ENCODE data around the gene CCDC134.

Gene CCDC134

DNA sequence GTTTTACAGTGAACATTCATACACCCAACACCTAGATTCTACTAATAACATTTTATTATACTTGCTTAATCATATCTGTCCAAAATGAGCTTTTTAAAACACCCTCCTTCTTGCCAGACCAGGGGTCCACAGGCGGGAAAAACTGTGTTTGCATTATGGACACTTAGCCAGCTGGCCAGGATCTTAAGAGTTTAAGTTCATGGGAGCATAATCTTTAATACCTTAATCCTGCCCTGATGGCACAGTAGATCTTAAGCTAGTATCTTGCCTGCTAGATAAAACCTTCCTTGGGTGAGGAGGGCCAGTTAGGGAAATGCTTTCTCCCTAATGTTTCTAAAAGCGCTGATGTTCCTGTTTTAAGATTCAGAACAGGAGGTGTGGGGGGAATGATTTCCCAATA is 13.1 kb upstream of the CCDC134 start:
- no peak for DNase-seq

DNA sequence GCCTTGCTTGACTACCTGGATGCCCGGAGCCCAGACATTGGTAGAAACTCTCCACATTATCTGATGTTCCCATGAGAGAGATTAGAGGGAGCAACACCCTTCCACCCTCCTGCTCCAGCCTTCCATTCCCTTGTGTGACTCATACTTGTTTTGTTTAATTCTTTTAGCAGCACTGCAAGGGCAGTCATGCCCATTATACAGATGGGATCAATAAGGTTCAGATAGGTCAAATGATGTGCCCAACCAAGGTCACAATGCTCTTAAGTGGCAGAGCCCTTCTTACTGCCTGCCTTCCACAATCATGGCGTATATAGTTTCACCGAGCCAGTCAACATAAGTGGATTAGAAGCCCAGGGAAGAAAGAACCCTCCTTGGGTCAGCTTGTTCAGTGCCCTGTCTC is 6.6 kb upstream of the CCDC134 start:
- DNase-seq: no peak

DNA sequence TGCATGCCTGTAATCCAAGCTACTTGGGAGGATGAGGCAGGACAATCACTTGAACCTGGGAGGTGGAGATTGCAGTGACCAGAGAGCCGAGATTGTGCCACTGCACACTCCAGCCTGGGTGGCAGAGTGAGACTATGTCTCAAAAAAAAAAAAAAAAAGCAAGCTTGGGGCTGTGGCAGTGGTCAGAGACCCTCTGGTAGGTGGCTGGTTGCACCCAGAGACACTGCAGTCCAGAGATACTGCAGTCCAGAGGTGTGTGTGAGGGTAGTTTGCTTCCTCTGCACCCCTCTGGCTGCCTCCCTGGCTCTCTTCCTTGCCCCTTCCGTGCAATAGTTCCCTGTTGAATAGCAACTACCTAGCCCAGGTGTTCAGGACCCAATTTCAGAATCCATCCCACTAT is 1.7 kb upstream of the CCDC134 start:
- DNase-seq: no peak

DNA sequence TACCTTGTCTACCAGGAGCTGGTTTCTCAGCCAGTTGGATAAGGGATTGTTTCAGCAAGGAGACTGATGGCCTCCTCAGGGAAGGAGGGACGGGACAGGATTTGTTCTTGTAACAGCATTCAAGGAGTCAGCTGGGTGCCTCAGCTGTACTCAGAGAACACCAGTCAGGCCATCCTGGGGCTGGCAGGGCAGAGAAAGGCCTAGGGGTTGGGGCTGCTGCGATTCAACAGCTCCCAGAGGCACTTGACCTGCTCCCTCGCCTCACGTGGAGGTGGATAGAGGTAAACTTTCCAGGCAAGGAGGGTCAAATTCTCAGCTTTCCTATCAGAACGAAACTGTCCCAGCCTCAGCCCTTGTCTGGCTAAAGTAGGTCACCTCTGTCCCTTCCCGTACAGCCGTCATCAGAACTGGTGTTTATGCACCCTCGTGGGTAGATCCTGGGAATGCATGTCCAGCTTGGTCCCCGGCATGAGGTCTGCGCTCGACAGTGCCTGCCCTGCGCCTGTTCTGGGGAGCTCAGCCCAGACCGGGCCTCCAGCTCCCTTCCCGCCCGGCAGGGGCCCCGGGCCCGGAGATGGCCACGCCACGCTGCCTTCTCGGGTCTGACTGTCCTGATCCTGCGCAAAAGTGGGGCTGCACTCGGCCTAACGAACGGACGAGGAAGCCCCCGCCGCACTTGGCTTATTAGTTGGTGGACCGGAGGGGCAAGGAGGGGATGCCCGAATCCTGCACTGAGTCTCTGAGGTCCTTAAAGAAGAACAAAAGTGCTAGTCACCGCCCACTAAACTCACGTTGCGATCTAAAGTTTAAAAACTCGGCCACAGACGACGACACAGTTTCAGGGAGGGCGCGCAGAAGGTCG is 762 bp upstream of the CCDC134 start:
- no peak for DNase-seq

DNA sequence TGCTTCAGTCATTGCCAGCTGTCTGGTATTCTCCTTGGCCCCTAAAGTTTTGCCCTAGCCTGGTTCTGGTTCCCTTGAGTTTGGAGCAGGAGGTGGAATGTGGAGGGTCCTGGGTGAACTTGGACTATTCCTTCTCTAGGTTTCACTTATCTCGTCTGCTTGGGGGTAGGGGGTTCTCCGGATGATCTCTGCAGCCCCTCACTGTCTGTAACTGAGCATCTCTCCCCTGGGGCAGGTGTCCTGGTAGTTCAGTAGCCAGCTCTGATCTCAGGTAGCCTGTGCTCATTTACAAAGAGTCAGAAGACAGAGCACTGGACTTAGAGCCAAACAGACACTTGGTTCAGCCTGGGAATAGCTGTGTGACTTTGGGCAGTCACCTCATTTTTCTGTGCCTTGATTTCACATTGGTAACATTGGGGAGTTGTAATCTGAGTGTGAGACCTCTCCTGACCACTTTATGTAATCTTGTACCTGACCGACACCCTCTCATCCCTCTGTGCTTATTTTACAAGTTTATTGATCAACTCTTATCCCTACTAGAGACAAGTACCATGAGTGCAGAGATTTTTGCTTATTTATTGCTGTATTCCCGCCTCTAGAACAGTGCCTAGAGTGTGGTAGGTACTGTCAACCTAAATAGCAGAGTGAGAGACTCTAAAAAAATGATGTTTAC is 804 bp downstream of the CCDC134 start:
- DNase-seq: no peak

DNA sequence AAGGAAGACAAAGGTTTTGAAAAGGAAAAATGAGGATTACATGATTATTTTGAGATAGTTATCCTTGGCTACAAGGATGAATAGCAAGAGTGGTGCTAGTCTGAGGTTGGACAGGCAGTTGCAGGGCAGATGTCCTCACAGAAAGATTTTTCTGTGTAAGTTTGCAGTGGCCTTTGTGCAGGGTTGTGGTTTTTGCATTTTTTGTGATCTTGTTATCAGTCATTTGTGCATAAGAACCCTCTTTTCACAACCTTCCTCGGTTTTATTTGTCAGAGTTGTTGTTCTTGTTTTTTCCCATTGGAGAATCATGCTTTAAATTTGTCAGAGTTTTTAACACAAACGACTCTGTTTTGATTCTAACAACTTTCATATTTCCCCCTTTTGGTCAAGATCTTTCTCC is 1.4 kb downstream of the CCDC134 start:
- DNase-seq: no peak

DNA sequence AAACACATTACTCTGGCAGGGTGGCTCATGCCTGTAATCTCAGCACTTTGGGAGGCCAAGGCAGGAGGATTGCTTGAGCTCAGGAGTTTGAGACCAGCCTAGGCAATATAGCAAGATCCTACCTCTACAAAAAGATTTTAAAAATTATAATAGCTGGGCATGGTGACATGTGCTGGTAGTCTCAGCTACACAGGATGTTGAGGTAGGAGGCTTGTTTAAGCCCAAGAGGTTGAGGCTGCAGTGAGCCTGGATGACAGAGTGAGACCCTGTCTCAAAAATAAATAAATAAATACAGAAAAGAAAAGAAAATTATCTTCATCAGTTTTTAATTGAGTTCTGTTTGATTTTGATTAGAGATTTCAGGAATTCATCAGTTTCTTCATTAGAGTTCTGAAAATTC is 5.2 kb downstream of the CCDC134 start:
- no peak for DNase-seq

DNA sequence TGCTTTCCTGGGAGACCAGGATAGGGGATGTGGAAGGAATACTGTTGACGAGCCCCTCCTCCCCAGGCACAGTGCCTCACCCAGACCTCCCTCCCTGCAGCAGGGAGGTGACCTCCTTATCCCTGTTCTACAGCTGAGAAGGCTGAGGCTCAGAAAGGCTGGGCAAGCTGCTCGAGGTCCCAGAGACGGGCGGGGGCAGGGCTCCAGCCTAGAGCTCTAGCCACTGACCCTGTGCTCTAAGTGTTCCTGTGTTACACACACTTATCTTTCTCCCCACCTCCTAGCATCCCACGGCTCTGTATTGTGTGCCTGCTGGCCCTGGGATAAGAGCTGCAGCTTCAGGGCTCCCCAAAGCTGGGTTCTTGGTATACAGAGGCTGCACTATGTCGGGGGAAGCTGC is 7.9 kb downstream of the CCDC134 start:
- no peak for DNase-seq

DNA sequence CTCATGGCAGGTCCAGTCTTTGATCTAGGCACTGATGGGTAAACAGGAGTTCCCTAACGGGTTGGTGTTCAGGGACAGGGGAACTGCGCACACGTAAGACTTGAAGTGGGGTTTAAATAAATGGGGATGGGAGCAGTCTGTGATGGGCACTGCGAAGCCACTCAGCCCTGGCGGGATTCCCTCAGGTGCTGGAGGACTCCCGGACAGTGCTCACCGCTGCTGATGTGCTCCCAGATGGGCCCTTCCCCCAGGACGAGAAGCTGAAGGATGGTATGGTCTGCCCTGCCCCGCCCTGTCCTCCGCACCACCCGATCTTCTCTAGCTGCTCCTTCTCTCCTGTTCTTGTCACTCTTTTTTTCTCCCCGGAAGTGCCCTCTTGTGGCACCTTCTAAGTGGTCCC is 9.5 kb downstream of the CCDC134 start:
- DNase-seq: no peak

DNA sequence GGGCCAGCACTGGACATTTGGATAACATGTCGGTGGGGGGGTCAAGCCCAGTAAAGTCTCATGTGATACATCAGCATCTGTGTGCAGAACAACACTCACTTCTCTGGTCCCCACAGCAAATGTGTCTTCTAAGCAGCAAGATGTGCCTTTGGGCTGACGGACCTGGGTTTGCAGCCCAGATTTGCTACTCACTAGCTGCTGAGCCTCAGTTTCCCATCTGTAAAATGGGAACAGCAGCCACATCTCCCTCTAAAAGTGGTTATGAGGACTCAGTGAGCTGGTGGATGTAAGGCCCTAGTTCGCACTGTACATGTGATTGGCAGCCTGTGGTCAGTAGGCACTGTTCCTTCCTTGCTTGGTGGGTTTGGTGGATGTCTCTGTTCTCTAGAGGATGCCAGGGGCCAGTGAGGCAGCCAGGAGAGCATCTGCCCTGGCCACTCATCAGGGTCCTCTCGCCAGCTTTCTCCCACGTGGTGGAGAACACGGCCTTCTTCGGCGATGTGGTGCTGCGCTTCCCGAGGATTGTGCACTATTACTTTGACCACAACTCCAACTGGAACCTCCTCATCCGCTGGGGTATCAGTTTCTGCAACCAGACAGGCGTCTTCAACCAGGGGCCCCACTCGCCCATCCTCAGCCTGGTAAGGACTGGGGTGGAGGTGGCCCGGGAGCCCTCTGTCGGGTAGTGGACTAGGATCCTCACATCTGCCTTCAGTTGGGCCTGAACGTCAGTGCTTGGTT is 12.5 kb downstream of the CCDC134 start:
- DNase-seq: no peak

DNA sequence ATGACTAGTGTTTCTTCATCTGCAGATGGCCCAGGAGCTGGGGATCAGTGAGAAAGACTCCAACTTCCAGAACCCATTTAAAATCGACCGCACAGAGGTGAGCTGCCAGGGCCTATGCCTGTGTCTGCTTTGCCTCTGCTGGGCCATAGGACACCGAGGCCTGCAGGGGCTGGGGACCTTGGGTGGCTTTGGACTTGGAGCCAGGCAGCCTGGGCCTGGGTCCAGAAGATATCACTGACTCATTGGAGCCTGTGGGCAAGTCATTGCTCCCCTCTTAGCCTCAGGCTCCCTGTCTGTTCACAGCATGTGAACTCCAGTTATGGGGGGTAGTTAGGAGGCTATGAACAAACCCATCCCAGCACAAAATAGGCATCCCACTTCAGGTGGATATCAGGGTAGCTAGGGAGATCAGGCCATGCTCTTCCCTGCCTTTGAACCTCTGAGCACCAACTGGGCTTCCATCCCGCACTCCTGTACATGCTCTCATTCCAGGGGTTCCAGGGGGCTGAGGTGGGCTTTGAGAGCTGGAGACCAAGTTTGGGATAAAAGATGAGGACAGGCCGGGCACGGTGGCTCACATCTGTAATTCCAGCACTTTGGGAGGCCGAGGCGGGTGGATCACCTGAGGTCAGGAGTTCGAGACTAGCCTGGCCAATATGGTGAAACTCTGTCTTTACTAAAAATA is 13.4 kb downstream of the CCDC134 start:
- no peak for DNase-seq

DNA sequence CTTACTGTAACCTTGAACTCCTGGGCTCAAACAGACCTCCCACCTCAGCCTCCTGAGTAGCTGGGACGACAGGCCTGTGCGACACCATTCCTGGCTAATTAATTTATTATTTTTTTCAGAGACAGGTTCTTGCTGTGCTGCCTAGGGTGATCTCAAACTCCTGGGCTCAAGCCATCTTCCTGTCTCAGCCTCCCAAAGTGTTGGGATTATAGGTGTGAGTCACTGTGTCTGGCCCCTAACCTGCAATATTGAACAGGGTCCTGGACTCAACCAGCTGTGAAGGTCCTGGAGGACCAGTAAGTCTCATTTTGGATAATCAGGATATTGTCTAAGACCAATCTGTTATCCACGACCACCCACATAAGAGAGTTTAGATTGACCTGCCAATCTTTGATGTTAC is 15.2 kb downstream of the CCDC134 start:
- no peak for DNase-seq

DNA sequence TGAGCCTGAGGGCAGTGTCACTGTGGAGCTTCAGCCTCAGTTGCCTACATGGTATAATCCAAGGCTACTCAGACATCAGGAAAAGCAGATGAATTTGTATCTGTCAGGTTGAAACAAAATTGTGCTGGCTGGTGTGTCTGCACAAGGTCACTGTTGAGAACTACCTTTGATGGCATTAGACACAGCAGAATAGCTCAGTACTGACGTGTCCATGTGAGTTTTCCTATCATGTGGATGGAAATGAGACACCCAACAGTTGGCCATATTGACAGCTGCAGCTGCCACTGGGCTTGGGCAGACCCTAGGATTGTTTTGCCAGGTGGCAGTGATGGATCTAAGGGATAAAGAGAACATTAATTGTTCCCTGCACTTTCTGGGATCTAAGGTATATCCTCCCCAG is 15.8 kb downstream of the CCDC134 start:
- DNase-seq: no peak

DNA sequence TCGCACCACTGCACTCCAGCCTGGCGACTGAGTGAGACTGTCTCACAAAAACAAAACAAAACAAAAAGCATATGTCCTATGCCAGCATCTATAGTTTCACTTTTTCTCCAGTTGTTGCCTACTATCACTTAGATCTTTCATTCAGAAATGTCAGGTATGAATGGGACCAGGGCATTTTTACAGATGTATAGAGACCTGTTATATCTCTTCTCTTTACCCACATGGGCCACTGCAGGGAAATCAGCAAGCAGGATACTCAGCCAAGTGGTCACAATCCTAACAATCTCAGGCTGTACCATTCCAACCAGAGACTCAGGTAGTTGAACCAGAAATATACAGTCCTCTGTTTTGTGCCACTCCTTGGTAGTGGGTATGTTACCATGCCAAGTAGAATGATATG is 16.4 kb downstream of the CCDC134 start:
- no peak for DNase-seq

DNA sequence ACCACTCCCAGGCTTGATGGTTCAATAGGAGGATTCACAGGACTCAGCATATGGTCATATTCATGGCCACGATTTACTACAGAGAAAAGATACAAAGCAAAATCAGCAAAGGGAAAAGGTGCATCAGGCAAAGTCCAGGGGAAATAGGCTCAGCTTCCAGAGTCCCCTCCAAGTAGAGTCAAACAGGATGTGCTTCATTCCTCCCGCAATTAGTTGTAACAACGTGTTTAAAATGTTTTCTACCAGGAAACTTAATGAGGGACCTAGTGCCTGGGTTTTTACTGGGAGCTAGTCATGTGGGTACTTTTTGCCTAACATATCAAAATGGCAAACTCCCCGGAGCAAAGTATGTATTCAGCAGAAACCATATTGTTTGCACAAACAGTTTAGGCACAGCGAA is 17.5 kb downstream of the CCDC134 start:
- no peak for DNase-seq

DNA sequence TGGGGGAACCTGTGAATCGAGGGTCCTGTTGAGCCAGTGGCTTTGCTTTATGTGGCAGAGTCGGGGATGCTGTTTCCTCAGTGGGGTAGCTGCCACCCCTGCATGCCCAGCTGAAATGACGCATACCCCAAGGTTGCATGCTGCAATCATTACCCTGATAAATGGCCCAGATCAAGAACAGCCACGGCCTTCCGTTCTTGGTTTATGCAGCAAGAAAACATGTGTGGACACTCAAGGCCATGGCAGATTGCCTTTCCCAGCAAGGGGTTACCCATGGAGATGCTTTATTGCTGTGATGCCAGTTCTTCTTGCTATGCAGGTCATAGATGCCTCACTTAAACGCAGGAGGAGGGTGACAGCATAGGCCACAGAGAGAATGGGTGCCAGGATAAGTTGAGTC is 18.1 kb downstream of the CCDC134 start:
- DNase-seq: no peak

DNA sequence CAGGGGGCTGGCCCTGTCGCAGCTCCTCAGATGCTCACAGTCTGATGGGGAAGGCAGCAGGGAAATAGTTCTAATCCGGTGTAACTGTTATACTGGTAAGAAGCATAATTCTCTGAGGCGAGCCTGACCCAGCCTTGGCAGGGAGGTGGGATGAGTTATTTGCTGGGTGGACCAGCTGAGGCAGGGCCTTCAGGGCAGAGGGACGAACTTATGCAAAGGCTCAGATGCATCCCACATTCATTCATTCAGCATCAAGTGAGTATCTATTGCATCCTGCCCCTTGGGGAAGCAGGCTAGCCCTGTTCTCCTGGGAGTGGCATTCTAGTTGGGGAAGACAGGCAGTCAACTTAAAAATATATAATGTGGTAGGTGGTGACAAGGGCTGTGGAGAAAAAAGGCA is 18.8 kb downstream of the CCDC134 start:
- DNase-seq: no peak

DNA sequence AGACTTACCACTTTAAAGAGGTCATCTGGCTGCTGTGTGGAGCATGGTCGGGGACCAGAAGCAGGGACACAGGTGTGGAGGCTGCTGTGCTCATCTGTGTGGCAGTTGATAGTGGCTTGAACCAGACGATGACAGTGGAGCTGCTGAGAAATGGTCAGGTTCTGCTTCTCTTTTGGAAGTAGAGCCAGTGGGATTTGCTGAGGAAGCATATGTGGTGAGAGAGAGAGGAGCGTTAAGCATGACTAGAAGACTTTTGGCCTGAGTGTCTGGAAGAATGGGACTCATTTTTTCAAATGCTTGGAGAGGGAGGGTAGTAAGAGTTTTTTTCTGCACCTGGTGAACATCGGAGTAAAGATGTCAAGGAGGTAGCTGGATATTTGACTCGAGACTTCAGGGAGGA is 20.0 kb downstream of the CCDC134 start:
- no peak for DNase-seq

DNA sequence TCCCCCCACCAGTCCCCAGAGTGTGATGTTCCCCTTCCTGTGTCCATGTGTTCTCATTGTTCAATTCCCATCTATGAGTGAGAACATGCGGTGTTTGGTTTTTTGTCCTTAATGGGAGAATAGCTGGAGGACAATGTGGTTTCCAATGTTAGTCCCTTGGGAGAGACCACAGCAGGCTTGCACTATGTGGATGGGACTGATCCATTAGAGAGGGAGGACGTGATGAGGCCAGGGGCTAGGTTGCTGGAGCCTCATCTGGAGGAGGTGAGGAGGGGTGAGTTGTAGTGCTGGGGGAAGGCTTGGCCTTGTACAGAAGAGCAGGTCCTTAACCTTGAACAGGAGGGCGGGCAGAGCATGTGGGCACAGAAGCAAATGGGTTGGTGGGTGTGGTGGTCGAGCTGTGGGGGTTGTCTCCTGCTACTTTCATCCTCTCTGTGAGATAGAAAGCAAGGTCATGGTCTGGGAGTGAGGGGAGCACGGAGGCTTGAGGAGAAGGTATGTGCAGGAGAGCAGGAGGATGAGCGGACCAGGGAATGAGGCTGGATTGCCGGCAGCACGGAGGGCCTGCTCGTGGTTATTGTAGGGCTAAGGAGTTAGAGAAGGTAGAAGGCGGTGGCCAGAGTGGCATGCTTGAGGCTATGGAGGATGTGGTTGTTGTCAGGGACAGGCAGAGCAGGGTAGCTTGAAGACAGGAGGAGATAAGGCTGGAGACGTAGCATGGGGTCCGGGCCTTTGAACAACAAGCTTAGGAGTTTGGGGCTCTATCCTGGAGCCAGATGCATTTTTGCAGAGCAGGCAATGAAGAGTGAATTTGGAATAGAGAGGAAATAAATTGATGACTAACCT is 21.2 kb downstream of the CCDC134 start:
- no peak for DNase-seq

DNA sequence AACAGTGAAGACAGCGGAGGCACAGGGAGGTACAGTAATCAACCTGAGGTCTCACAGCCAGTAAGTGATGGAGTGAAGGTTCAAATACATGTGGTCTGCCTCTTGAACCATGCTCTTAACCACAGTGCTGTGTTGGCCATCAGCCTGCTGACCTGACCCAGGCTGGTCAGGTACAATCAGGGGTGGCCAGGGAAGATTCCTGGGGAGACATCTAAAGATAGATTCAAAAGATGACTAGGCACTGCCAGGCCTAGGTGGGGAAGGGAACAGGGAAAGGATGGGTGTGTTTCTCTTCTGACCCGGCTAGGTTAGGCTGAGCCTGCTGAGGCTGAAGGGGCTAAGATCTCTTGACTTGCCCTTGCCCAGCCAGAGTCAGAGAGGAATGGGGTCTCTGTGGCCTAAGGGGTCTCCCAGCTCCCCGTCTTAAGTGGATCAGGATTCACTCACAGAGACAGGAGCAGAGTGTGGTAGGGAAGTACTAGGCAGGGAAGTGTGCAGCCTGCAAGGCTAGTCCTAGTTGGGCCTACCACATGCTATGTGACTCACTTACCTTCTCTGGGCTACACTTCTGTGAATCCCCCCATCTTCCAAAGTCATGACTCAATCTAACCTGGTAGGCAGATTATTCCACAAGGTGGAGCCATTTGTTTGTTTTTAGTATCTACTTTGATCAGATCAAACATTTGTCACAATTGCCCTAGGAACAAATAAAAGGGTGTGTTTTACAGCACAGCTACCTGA is 22.0 kb downstream of the CCDC134 start:
- no peak for DNase-seq

DNA sequence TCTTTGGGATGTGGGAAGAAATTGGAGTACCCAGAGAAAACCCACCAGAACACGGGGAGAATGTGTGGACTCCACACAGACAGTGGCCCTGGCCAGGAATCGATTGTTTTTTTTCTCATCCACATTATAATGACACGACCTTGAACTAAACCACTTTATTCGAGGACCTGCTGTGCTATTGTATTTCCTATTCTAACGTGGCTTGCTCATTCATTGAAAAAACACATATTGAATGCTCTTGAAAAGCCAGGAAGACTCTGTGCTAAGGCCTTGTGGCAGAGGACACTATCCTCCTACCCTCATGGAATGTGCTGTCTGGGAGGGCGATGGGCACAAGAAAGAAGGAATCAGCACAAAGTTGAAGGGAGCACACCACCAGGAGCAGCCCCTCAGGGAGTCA is 23.3 kb downstream of the CCDC134 start:
- DNase-seq: no peak

DNA sequence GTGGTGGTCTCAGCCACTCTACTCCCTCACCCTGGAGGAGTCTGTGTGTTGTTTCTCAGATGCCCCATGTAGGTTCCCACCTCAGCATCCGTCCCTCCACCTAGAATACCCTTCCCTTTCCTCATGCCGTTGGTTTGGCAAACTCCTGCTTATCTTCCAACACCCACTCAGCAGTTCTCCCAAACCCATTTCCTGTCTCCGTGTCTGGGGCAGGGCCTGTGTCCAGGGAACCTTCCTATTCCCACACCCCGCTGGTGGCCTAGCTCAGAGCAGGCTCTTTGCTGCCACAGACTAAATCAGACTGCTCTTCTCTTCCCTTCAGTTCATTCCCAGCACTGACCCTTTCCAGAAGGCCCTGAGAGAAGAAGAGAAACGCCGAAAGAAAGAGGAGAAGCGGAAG is 24.9 kb downstream of the CCDC134 start:
- no peak for DNase-seq
